HepG2 (cell line): ENCODE data around the gene SLC5A10. TPM values are rescaled to one million over a fixed set of nuclear protein-coding genes. Genes with fewer than 3 reads are reported as not detected.

Experiments used
- AGO1 ChIP-seq: fragments of 200-400 bp; formaldehyde crosslinking; IDR thresholded peaks from 2 replicates; pipeline ENCODE4 v1.6.1; 2017; ENCODE audit warnings: mild to moderate bottlenecking, low read depth, low read length, moderate library complexity; ENCODE audit not compliant: poor library complexity, severe bottlenecking
- CEBPG ChIP-seq: IDR thresholded peaks from 2 replicates; pipeline ENCODE4 v1.6.1; 2016
- CREB3 ChIP-seq: sonication (generic); formaldehyde crosslinking; IDR thresholded peaks from 2 replicates; pipeline ENCODE4 v1.5.0; 2020; ENCODE audit warnings: missing genetic modification reagents
- E2F2 ChIP-seq: sonication (generic); formaldehyde crosslinking; IDR thresholded peaks from 2 replicates; pipeline ENCODE4 v1.4.0; 2020; ENCODE audit warnings: missing genetic modification reagents, borderline replicate concordance
- E2F5 ChIP-seq: sonication (generic); formaldehyde crosslinking; conservative IDR thresholded peaks from 2 replicates; pipeline ENCODE4 v1.4.0; 2020; ENCODE audit warnings: missing genetic modification reagents
- EEA1 ChIP-seq: sonication (generic); formaldehyde crosslinking; IDR thresholded peaks from 2 replicates; pipeline ENCODE4 v1.5.1; 2020; ENCODE audit warnings: mild to moderate bottlenecking, missing genetic modification reagents, borderline replicate concordance
- GTF2F1 ChIP-seq: fragments of 150-350 bp; IDR thresholded peaks from 2 replicates; pipeline ENCODE4 v1.6.1; 2014; ENCODE audit warnings: low read length
- GZF1 ChIP-seq: sonication (generic); formaldehyde crosslinking; IDR thresholded peaks from 2 replicates; pipeline ENCODE4 v1.5.1; 2020; ENCODE audit warnings: mild to moderate bottlenecking, missing genetic modification reagents
- HOXA9 ChIP-seq: sonication (generic); formaldehyde crosslinking; IDR thresholded peaks from 2 replicates; pipeline ENCODE4 v1.8.1; 2022; ENCODE audit warnings: missing genetic modification reagents, mild to moderate bottlenecking, moderate library complexity, borderline replicate concordance
- KLF15 ChIP-seq: sonication (generic); formaldehyde crosslinking; IDR thresholded peaks from 2 replicates; pipeline ENCODE4 v1.8.1; 2023; ENCODE audit warnings: borderline replicate concordance, mild to moderate bottlenecking, inconsistent platforms, missing genetic modification reagents, mixed read lengths
- LRRFIP1 ChIP-seq: sonication (generic); formaldehyde crosslinking; conservative IDR thresholded peaks from 2 replicates; pipeline ENCODE4 v1.4.0; 2020; ENCODE audit warnings: missing genetic modification reagents
- PHF8 ChIP-seq: sonication (generic); formaldehyde crosslinking; IDR thresholded peaks from 2 replicates; pipeline ENCODE4 v1.5.0; 2020; ENCODE audit warnings: missing genetic modification reagents
- SNAPC2 ChIP-seq: sonication (generic); formaldehyde crosslinking; IDR thresholded peaks from 2 replicates; pipeline ENCODE4 v1.8.1; 2022; ENCODE audit warnings: mild to moderate bottlenecking, missing genetic modification reagents
- SP1 ChIP-seq, 2 experiments: fragments of 450-650 bp in 1 of 2; sonication (generic) in 1 of 2; formaldehyde crosslinking in 1 of 2; IDR thresholded peaks; 2 replicates each; pipeline versions ENCODE4 v1.4.0 to v1.6.1; 2016 to 2020; ENCODE audit warnings: missing genetic modification reagents in 1 of 2
- ZBTB25 ChIP-seq: IDR thresholded peaks from 2 replicates; pipeline ENCODE4 v1.6.1; 2018; ENCODE audit warnings: missing genetic modification reagents
- ZBTB42 ChIP-seq: sonication (generic); formaldehyde crosslinking; IDR thresholded peaks from 2 replicates; pipeline ENCODE4 v1.5.0; 2020; ENCODE audit warnings: mild to moderate bottlenecking, missing genetic modification reagents
- ZFP82 ChIP-seq: sonication (generic); formaldehyde crosslinking; IDR thresholded peaks from 2 replicates; pipeline ENCODE4 v1.5.1; 2020; ENCODE audit warnings: mild to moderate bottlenecking, missing genetic modification reagents, borderline replicate concordance
- ZNF282 ChIP-seq: fragments of 450-650 bp; IDR thresholded peaks from 2 replicates; pipeline ENCODE4 v1.6.1; 2018; ENCODE audit not compliant: partially characterized antibody
- ZNF335 ChIP-seq: sonication (generic); formaldehyde crosslinking; IDR thresholded peaks from 2 replicates; pipeline ENCODE4 v1.4.0; 2020; ENCODE audit warnings: missing genetic modification reagents
- ZNF34 ChIP-seq: sonication (generic); formaldehyde crosslinking; IDR thresholded peaks from 2 replicates; pipeline ENCODE4 v1.4.0; 2020; ENCODE audit warnings: mild to moderate bottlenecking, missing genetic modification reagents, borderline replicate concordance
- ZNF766 ChIP-seq: sonication (generic); formaldehyde crosslinking; IDR thresholded peaks from 2 replicates; pipeline ENCODE4 v1.5.0; 2020; ENCODE audit warnings: missing genetic modification reagents, borderline replicate concordance
- ZNF773 ChIP-seq: sonication (generic); formaldehyde crosslinking; IDR thresholded peaks from 2 replicates; pipeline ENCODE4 v1.4.0; 2020; ENCODE audit warnings: missing genetic modification reagents, borderline replicate concordance
- polyA plus RNA-seq, 8 experiments: library from polyadenylated mRNA; depleted of rRNA in 3 of 8; stranded (reverse) in 7 of 8; unstranded in 1 of 8; fragments of >200 nt; fragmentation: Illumina TruSeq in 4 of 8; extraction: Trizol in 4 of 8; gene quantifications; 2 replicates each; pipeline versions ENCODE4 v1.2.1 to v1.2.3, GENCODE V29; 2011 to 2016; ENCODE audit warnings: low read depth in 4 of 8, missing spikeins in 1 of 8, mixed read lengths in 1 of 8; ENCODE audit not compliant: insufficient read depth in 1 of 8
- total RNA-seq, 5 experiments: library from RNA; depleted of rRNA; stranded (reverse); fragments of >200 nt; fragmentation: Illumina TruSeq; extraction: Trizol; gene quantifications; 2 replicates each; pipeline ENCODE4 v1.2.3, GENCODE V29; 2016; ENCODE audit warnings: low read depth in 1 of 5

Gene SLC5A10
- total and polyA plus RNA-seq, 2 of the 13 experiments (the other 11 are each of a cell fraction or from before 2014, with no cell fraction given), result 0.05 TPM; not detected in 1

- no peak for TF ChIP-seq E2F5
- no peak for TF ChIP-seq ZNF282
- TF ChIP-seq CEBPG (CRISPR knock-in tag), result peak; percentile 95
- no peak for TF ChIP-seq HOXA9 (CRISPR knock-in tag)
- no peak for TF ChIP-seq CREB3 (CRISPR knock-in tag)
- TF ChIP-seq ZFP82 (CRISPR knock-in tag), result no peak
- TF ChIP-seq SNAPC2 (CRISPR knock-in tag), result no peak
- TF ChIP-seq ZBTB25 (CRISPR knock-in tag), result peak; percentile 57
- TF ChIP-seq ZNF766 (CRISPR knock-in tag), result 0 out of 2 replicates have a peak, but pooled peaks have one; percentile 27
- no peak for TF ChIP-seq ZNF773 (CRISPR knock-in tag)
- TF ChIP-seq ZNF335 (CRISPR knock-in tag), result no peak
- no peak for TF ChIP-seq EEA1 (CRISPR knock-in tag)
- no peak for TF ChIP-seq GTF2F1
- TF ChIP-seq LRRFIP1 (CRISPR knock-in tag), result no peak
- no peak for TF ChIP-seq SP1 (IDR thresholded peaks at IDR 0.05)
- TF ChIP-seq SP1 (CRISPR knock-in tag; IDR thresholded peaks at IDR 0.05), result no peak
- TF ChIP-seq PHF8 (CRISPR knock-in tag), result no peak
- no peak for TF ChIP-seq E2F2 (CRISPR knock-in tag)
- no peak for TF ChIP-seq GZF1 (CRISPR knock-in tag)
- no peak for TF ChIP-seq AGO1
- no peak for TF ChIP-seq ZNF34 (CRISPR knock-in tag)
- TF ChIP-seq KLF15 (CRISPR knock-in tag), result no peak
- TF ChIP-seq ZBTB42 (CRISPR knock-in tag), result no peak
Measured at GRCh38 chr17:19005789-19006430, 53.9 kb downstream of the SLC5A10 start (continued).
